Measurements from ENCODE around the gene FAM76A.

DNA sequence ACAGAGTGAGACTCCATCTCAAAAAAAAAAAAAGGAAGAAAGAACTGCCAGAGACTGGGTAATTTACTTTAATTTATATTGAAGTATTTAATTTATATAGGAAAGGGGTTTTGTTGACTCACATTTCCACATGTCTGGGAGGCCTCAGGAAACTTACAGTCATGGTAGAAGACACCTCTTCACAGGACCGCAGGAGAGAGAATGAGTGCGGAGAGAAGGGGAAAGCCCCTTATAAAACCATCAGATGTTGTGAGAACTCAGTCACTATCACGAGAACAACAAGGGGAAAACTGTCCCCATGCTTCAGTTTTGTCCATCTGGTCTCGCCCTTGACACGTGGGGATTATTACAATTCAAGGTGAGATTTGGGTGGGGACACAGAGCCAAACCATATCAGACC lies 79.0 kb downstream of the FAM76A start:
- TF ChIP-seq, protein P1, sequence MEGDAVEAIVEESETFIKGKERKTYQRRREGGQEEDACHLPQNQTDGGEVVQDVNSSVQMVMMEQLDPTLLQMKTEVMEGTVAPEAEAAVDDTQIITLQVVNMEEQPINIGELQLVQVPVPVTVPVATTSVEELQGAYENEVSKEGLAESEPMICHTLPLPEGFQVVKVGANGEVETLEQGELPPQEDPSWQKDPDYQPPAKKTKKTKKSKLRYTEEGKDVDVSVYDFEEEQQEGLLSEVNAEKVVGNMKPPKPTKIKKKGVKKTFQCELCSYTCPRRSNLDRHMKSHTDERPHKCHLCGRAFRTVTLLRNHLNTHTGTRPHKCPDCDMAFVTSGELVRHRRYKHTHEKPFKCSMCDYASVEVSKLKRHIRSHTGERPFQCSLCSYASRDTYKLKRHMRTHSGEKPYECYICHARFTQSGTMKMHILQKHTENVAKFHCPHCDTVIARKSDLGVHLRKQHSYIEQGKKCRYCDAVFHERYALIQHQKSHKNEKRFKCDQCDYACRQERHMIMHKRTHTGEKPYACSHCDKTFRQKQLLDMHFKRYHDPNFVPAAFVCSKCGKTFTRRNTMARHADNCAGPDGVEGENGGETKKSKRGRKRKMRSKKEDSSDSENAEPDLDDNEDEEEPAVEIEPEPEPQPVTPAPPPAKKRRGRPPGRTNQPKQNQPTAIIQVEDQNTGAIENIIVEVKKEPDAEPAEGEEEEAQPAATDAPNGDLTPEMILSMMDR (optimal IDR thresholded peaks at IDR 0.05 in 1 of 3, IDR thresholded peaks at IDR 0.05 in 1 of 3, conservative IDR thresholded peaks at IDR 0.05 in 1 of 3; ENCODE audit: extremely low read depth in 1 of 3, insufficient read depth in 2 of 3, low read length in 3 of 3) = no peak
- TF ChIP-seq EZH2 (IDR thresholded peaks at IDR 0.05; ENCODE audit: low read length) = no peak
